SK-N-MC (cell line): ENCODE measurements around the gene RAB12.

ENCODE experiments used
- EZH2 ChIP-seq: fragments of 200-600 bp; sonication (generic); IDR thresholded peaks from one replicate; pipeline ENCODE4 v1.6.1; 2017; ENCODE audit warnings: antibody characterized with exemption
- POLR2AphosphoS5 ChIP-seq: IDR thresholded peaks from 2 replicates; pipeline ENCODE4 v1.6.1; 2012; ENCODE audit warnings: mild to moderate bottlenecking, low read depth, low read length, borderline replicate concordance

DNA sequence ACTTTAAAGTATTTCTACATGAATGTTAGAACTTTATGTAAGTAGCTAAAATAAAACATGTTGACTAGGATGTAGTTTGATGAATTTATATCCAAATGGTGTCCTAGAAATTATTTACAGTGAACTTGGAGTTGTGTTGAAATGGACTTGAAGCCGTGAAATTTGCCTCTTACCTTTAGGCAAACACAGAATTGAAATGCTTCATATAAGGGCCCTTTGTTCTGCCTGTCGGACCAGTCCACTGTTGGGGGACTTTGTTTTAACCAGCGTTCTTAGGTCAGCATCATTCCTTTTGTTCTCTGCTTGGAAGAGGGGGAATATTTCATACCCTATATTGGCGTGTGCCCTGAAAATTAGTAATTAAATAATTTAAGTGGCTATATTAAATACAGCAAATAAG, 18.3 kb downstream of the RAB12 start:
- TF ChIP-seq EZH2 (no peak), POLR2AphosphoS5 (no peak)
